Heart left ventricle (tissue), 16 donors: ENCODE measurements around the gene BUB1. TPM values are rescaled to one million over a fixed set of nuclear protein-coding genes. Genes with fewer than 3 reads are reported as not detected.
A peak's percentile ranks its signal among the peaks of the same experiment; 100 is the strongest.
"Not testable (repeated sequence)": the region's sequence is repeated elsewhere in the genome, so short reads cannot be mapped to it uniquely, and the experiment has no call there.

Source experiments
- ATAC-seq, 4 donors: fragments of 200-7000 bp; cut with Tn5 transposase; one replicate each; pipeline ENCODE4 v1.9.1; 2020 to 2022; ENCODE audit warnings: moderate library complexity in 4 of 4, mild to moderate bottlenecking in 3 of 4, moderate number of reproducible peaks in 1 of 4
- DNase-seq, 5 donors: peaks; one replicate each; pipeline ENCODE4 v3.0.0-alpha.2; 2020
- H3K27ac ChIP-seq, 12 donors: fragments of 200-600 bp; sonication (generic) in 4 of 12; one replicate each; pipeline versions ENCODE4 v1.5.0 to v1.8.0; 2016 to 2022; ENCODE audit warnings: mild to moderate bottlenecking in 2 of 12
- H3K27me3 ChIP-seq, 9 donors: fragments of 200-600 bp; sonication (generic) in 2 of 9; one replicate each; pipeline versions ENCODE4 v1.5.1 to v1.8.0; 2016 to 2022; ENCODE audit warnings: mild to moderate bottlenecking in 3 of 9
- H3K36me3 ChIP-seq, 9 donors: fragments of 200-600 bp; sonication (generic) in 2 of 9; one replicate each; pipeline versions ENCODE4 v1.5.0 to v1.8.0; 2018 to 2022; ENCODE audit warnings: mild to moderate bottlenecking in 2 of 9
- H3K4me1 ChIP-seq, 12 donors: fragments of 200-600 bp; sonication (generic) in 4 of 12; one replicate each; pipeline versions ENCODE4 v1.5.0 to v1.8.0; 2016 to 2022; ENCODE audit warnings: mild to moderate bottlenecking in 3 of 12
- H3K4me3 ChIP-seq, 12 donors: fragments of 200-600 bp; sonication (generic) in 4 of 12; one replicate each; pipeline versions ENCODE4 v1.5.0 to v1.8.0; 2017 to 2022; ENCODE audit warnings: mild to moderate bottlenecking in 9 of 12, moderate library complexity in 4 of 12
- H3K9me3 ChIP-seq, 12 donors: fragments of 200-600 bp; sonication (generic) in 4 of 12; one replicate each; pipeline versions ENCODE4 v1.5.0 to v1.8.0; 2016 to 2022; ENCODE audit warnings: mild to moderate bottlenecking in 1 of 12
- POLR2A ChIP-seq, 2 donors: fragments of 450-650 bp; IDR thresholded peaks; one replicate each; pipeline ENCODE4 v1.6.1; 2017; ENCODE audit warnings: antibody characterized with exemption in 2 of 2, mild to moderate bottlenecking in 2 of 2, moderate library complexity in 2 of 2
- WGBS, 4 donors: extraction: QIAGEN DNeasy Blood & Tissue Kit in 2 of 4; methylation state at CpG; one replicate each; pipeline versions ENCODE4 v1.1.5 to v1.1.7; 2013 to 2018; 5-methylcytosine and 5-hydroxymethylcytosine counted together
- intact Hi-C, 10 donors: fragments of 100-400 bp; cut with DNase I; formaldehyde crosslinking; loops; one replicate each; pipeline versions ENCODE4 v1.11.1 to v1.14.2; 2022
- polyA plus RNA-seq, 2 donors: library from polyadenylated mRNA; stranded (reverse); fragments of 200-250 nt; gene quantifications; one replicate each; pipeline ENCODE4 v1.2.3, GENCODE V29; 2013
- total RNA-seq, 9 donors: library from RNA; depleted of rRNA in 2 of 9; stranded (reverse); fragments of >200 nt in 2 of 9; fragmentation: NEBNext Ultra II Directional in 3 of 9; extraction: Animal tissue kit (Norgen Biotek cat#: 25700) in 3 of 9; gene quantifications; one replicate each; pipeline versions ENCODE4 v1.1.0 to v1.2.4, GENCODE V29; 2016 to 2023
- TF ChIP-seq, protein P1 (sequence below), 12 donors: fragments of 200-600 bp; sonication (generic) in 4 of 12; IDR thresholded peaks; one replicate each; pipeline versions ENCODE4 v1.5.0 to v1.8.0; 2018 to 2022; ENCODE audit warnings: antibody characterized with exemption in 12 of 12, mild to moderate bottlenecking in 5 of 12
- donor health status: ischemic (EF 13 %, LVEDD 7.1; RV severe dilation, severe dysfunction).
- donor health status: healthy with polysubstance abuse.
- donor health status: DM: no; HTN: yes; CAD: no.
- donor health status: DM: no; HTN: no; CAD: no.
- donor health status: ischemic (EF 25% LVEDD 6.9; RV normal size, moderate dysfunction).
- donor health status: ischemic (EF 25% LVEDD 5.7; RV mildly dilated, moderate dysfunction).
- donor health status: healthy.
- donor health status: DM: yes; HTN: yes; CAD: no.
- donor health status: ischemic (EF 35%, LVEDD 5.7; RV mildly dilated, moderate dysfunction).
- donor health status: nonischemic (EF 11% LVEDD 7.7; RV severe dilation, severe dysfunction).
- donor health status: DM: yes; HTN: yes; CAD: no.
- donor health status: PGD.
- donor health status: ischemic (EF 29% LVEDD 5.4; RV normal size, mild dysfunction).
- donor health status: nonischemic (EF 23%, LVEDD 6.1; RV moderate dilation, normal function).

BUB1 gene
- total and polyA plus RNA-seq, 11 donors: 0.11 to 8.3 (median 0.91) TPM; not detected in 1

DNA sequence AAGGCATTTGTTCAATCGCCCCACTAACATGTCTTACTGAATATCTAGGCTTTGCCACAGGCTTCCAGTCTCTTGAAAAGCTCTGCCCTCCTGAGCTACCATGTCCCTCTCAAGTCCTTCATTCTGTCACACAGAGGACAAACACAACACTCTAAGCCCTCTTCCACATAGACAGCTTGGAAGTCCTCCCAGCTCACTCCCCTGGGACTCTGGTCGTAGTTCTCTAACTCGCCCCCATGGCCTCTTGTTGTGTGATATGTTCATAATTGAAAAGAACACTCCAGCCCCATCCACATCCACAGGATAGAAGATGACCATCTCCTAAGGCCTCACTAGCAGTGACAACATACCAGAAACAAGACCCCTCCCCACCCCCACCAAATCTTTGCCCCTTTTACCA lies 37.9 kb downstream of the BUB1 start:
- Histone ChIP-seq H3K27ac (no peak overlapping the region), H3K27me3 (no peaks in the 10 kb centered on the region), H3K4me1 (no peaks in the 10 kb centered on the region), H3K9me3 (no peaks in the 10 kb centered on the region), H3K36me3 (peaks cover 0 to 19% (median 0%) of the 10 kb centered on the region in 9 donors), H3K4me3 (no peak overlapping the region)
- DNase-seq (peak in 4 of 5 donors; percentile 16 to 54 (median 32)), ATAC-seq (no peak)
- intact Hi-C loops: no loop called here
- 70 to 81% (median 79%) methylated on average over 3 of the region's 3 CpGs for WGBS, 4 donors
- TF ChIP-seq POLR2A (IDR thresholded peaks at IDR 0.05): no peak
- TF ChIP-seq, protein P1, sequence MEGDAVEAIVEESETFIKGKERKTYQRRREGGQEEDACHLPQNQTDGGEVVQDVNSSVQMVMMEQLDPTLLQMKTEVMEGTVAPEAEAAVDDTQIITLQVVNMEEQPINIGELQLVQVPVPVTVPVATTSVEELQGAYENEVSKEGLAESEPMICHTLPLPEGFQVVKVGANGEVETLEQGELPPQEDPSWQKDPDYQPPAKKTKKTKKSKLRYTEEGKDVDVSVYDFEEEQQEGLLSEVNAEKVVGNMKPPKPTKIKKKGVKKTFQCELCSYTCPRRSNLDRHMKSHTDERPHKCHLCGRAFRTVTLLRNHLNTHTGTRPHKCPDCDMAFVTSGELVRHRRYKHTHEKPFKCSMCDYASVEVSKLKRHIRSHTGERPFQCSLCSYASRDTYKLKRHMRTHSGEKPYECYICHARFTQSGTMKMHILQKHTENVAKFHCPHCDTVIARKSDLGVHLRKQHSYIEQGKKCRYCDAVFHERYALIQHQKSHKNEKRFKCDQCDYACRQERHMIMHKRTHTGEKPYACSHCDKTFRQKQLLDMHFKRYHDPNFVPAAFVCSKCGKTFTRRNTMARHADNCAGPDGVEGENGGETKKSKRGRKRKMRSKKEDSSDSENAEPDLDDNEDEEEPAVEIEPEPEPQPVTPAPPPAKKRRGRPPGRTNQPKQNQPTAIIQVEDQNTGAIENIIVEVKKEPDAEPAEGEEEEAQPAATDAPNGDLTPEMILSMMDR (IDR thresholded peaks at IDR 0.05): no peak

DNA sequence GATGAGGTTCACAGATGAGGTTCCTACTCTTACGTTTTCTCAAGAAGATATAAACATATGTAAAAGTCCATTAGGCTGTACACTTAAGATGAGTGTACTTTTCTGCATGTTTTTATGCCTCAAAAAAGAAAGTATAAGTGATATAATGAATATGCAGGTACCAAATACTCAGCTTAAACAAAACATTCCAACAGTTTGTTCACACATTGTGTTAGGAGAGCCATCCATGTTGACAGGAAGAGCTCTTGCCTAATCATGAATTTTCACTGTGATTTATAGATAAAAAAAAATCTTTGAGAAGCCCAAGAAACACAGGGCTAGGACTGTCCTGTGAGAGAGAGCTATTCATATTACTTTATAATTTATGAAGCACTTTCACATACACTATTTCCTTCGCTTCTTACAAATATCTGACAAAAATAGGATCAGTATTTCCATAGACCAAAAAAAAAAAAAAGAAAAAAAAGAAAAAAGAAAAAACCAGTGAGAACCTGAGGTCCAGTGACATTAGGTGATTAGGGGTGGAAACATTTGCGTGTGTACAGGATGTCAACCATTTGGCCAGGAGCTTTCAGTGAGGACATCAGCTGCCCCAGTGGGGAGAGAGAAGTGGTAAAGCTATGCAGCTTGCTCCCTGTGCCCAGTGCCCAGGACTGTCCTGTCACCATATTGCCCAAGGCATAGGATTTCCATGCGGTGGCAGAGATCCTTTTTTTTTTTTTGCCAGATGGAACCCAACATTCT lies 38.7 kb downstream of the BUB1 start:
- H3K4me3 ChIP-seq: no peak overlapping the region
- no peaks in the 10 kb centered on the region for H3K4me1 ChIP-seq
- intact Hi-C loops: no loop called here
- no peak for TF ChIP-seq POLR2A (IDR thresholded peaks at IDR 0.05)
- TF ChIP-seq, protein P1 (IDR thresholded peaks at IDR 0.05): no peak
- no peak for DNase-seq
- H3K27ac ChIP-seq: no peak overlapping the region
- peaks cover 0 to 19% (median 0%) of the 10 kb centered on the region in 9 donors for H3K36me3 ChIP-seq
- no peaks in the 10 kb centered on the region for H3K27me3 ChIP-seq
- 90 to 94% (median 93%) methylated on average over 4 of the region's 4 CpGs for WGBS, 4 donors
- ATAC-seq: no peak
- no peaks in the 10 kb centered on the region for H3K9me3 ChIP-seq

DNA sequence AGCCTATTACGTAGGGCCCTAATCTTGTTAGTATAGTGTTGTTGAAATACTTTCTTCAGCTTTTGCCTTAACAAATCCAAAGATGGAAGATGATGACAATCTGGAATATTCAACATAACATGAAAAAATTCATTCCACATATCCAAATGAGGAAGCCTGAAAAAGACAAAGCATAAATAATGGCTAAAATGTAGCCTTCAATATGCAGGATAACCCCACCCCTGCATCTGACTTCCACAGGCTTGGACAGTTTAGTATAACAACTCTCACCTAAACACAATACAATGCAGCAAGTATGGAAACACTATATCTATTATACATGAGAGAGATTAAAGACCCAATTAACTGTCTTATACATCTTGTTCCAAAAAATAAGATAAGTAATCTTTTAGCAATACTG lies 39.9 kb downstream of the BUB1 start:
- H3K4me3 ChIP-seq: no peak overlapping the region
- intact Hi-C loops: no loop called here
- H3K27ac ChIP-seq: no peak overlapping the region
- 95 to 96% (median 95%) methylated on average over 1 of the region's 1 CpG for WGBS, 4 donors
- no peaks in the 10 kb centered on the region for H3K4me1 ChIP-seq
- H3K36me3 ChIP-seq: peaks cover 0 to 19% (median 0%) of the 10 kb centered on the region in 9 donors
- no peaks in the 10 kb centered on the region for H3K27me3 ChIP-seq
- H3K9me3 ChIP-seq: no peaks in the 10 kb centered on the region
- ATAC-seq (no peak), DNase-seq (no peak)
- TF ChIP-seq, protein P1 (IDR thresholded peaks at IDR 0.05): no peak
- no peak for TF ChIP-seq POLR2A (IDR thresholded peaks at IDR 0.05)

DNA sequence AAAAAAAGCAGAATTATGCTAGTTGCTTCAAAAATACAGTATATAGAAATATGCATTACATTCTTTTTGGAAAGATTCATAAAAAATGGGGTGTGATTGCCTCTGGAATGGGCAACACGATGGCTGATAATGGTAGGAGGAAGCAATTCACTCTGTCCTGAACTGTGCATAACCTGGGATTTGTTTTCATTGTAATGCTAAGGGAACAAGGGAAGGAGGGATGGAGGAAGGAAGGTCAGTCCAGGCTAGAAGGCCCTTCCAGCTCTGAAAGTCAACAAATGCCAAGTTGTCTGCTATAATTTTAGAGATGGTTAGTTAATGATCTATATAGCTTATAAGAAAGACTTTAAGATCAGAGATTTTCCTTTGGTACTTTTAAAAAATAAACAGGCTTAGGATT lies 40.8 kb downstream of the BUB1 start:
- H3K27me3 ChIP-seq: no peaks in the 10 kb centered on the region

DNA sequence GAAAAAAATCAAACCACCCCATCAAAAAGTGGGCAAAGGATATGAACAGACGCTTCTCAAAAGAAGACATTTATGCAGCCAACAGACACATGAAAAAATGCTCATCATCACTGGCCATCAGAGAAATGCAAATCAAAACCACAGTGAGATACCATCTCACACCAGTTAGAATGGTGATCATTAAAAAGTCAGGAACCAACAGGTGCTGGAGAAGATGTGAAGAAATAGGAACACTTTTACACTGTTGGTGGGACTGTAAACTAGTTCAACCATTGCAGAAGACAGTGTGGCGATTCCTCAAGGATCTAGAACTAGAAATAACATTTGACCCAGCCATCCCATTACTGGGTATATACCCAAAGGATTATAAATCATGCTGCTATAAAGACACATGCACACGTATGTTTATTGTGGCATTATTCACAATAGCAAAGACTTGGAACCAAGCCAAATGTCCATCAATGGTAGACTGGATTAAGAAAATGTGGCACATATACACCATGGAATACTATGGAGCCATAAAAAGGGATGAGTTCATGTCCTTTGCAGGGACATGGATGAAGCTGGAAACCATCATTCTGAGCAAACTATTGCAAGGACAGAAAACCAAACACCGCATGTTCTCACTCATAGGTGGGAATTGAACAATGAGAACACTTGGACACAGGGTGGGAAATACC lies 41.8 kb downstream of the BUB1 start:
- H3K36me3 ChIP-seq: peaks cover 0 to 12% (median 0%) of the 10 kb centered on the region in 9 donors
- H3K4me1 ChIP-seq, H3K27me3 ChIP-seq, intact Hi-C loops, H3K9me3 ChIP-seq, DNase-seq, H3K27ac ChIP-seq, ATAC-seq, H3K4me3 ChIP-seq: not testable (repeated sequence)
- 93 to 98% (median 95%) methylated on average over 3 to 4 of the region's 4 CpGs for WGBS, 4 donors

More for the DNA sequence above, 40.8 kb downstream of the BUB1 start:
- no peak for DNase-seq
- Histone ChIP-seq H3K36me3 (peaks cover 0 to 19% (median 0%) of the 10 kb centered on the region in 9 donors), H3K27ac (no peak overlapping the region), H3K4me3 (no peak overlapping the region), H3K9me3 (no peaks in the 10 kb centered on the region), H3K4me1 (no peaks in the 10 kb centered on the region)
- WGBS, 4 donors: 69 to 82% (median 74%) methylated on average over 1 of the region's 1 CpG
- ATAC-seq: no peak
- TF ChIP-seq POLR2A (IDR thresholded peaks at IDR 0.05): no peak
- TF ChIP-seq, protein P1 (IDR thresholded peaks at IDR 0.05): no peak
- intact Hi-C loops: no loop called here

DNA sequence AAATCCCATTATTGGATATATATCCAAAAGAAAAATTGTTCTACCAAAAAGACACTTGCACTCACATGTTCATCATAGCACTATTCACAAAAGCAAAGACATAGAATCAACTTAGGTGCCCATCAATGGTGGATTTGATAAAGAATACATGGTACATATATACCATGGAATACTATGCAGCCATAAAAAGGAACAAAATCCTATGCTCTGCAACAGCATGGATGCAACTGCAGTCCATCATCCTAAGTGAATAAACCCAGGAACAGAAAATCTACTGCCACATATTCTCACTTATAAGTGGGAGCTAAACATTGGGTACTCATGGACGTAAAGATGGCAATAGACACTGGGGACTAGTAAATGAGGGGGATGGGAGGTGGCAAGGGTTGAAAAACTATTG lies 50.5 kb downstream of the BUB1 start:
- WGBS, 4 donors: 95 to 100% (median 98%) methylated on average over 1 of the region's 1 CpG
- intact Hi-C loops, H3K4me1 ChIP-seq, H3K27me3 ChIP-seq, H3K4me3 ChIP-seq, DNase-seq, ATAC-seq, H3K9me3 ChIP-seq, H3K36me3 ChIP-seq, H3K27ac ChIP-seq: not testable (repeated sequence)
